ENCODE results near the gene ZRANB2. TPM values are rescaled to one million over a fixed set of nuclear protein-coding genes. Genes with fewer than 3 reads are reported as not detected.
A peak's percentile ranks its signal among the peaks of the same experiment; 100 is the strongest.

ZRANB2 gene
- total and polyA plus RNA-seq, 2 donors (not counting 1 experiment from before 2014, with no cell fraction given): 46.9 to 160 TPM

- Histone ChIP-seq H3K27ac (ENCODE audit: low read length in 2 of 2) (no peak overlapping the region), H3K9ac (ENCODE audit: low read length) (no peak overlapping the region), H3K4me2 (replicated peaks; ENCODE audit: low read depth, low read length, poor library complexity, severe bottlenecking) (no peak overlapping the region), H3K9me3 (ENCODE audit: control extremely low read depth in 1 of 3, control insufficient read depth in 2 of 3, insufficient read depth in 1 of 3, low read length in 2 of 3) (no peaks in the 10 kb centered on the region), H3K27me3 (replicated peaks in 1 of 4; ENCODE audit: control extremely low read depth in 1 of 4, control insufficient read depth in 3 of 4, insufficient read depth in 4 of 4, low read length in 3 of 4) (peaks cover 0 to 3% (median 1%) of the 10 kb centered on the region in 4 experiments), H3K4me1 (ENCODE audit: control insufficient read depth in 2 of 2, insufficient read depth in 2 of 2, low read length in 2 of 2) (no peaks in the 10 kb centered on the region), H3K4me3 (ENCODE audit: control extremely low read depth in 1 of 5, extremely low read depth in 1 of 5, insufficient read depth in 1 of 5, low read depth in 2 of 5, low read length in 4 of 5) (no peak overlapping the region), H3K79me2 (ENCODE audit: control insufficient read depth, insufficient read depth, low read length) (no peaks in the 10 kb centered on the region), H3K36me3 (replicated peaks in 1 of 2; ENCODE audit: control extremely low read depth in 1 of 2, control insufficient read depth in 1 of 2, extremely low read depth in 1 of 2, insufficient read depth in 2 of 2, low read length in 1 of 2) (peaks cover 0 to 9% of the 10 kb centered on the region in 2 experiments), H2AFZ (ENCODE audit: insufficient read depth, low read depth, low read length, poor library complexity, severe bottlenecking) (no peak overlapping the region), H4K20me1 (ENCODE audit: control insufficient read depth, insufficient read depth, low read length, poor library complexity, severe bottlenecking) (no peaks in the 10 kb centered on the region)
- intact Hi-C loops (cut with micrococcal nuclease): no loop called here
- Mint-ChIP-seq H3K4me1 (no peaks in the 10 kb centered on the region), H3K4me3 (no peak overlapping the region), H3K27me3 (peaks cover 9% of the 10 kb centered on the region), H3K9me3 (ENCODE audit: insufficient read depth) (no peaks in the 10 kb centered on the region), H3K27ac (no peak overlapping the region)
- ChIA-PET CTCF (no interaction called here), POLR2A (no interaction called here)
- ATAC-seq (ENCODE audit: low read depth) (no peak), DNase-seq (no peak)
- no peak for TF ChIP-seq EZH2 (IDR thresholded peaks at IDR 0.05; ENCODE audit: borderline replicate concordance, insufficient read depth, low read depth, low read length, poor library complexity, severe bottlenecking)
- no peak for TF ChIP-seq CTCF (IDR thresholded peaks at IDR 0.05)
- WGBS (ENCODE audit: insufficient coverage): 89% methylated on average over 15 of the region's 15 CpGs
These were observed 26.5 kb downstream of the ZRANB2 start for GRCh38 chr1:71054281-71054731.

DNA sequence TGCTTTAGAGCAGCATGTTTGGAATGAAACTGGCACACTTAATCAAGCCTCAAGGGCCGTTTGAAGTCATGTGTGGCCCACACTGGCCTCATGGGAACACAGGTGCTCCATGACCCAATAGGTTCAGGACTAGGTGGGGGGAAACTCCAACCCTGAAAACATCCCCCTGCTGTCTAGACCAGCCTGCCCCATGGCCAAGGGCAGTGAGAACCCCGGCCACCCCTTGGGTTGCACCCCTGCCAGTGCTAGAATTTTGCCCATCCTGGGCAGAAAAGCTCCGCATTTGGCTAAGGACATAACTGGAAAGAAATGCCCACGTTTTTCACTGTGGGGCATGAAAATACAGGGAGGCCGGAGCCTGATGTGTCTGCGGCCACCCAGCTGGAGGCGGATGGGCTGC is 27.1 kb downstream of the ZRANB2 start:
- H3K4me3 Mint-ChIP-seq: no peak overlapping the region
- ChIA-PET POLR2A (no interaction called here), CTCF (interaction anchor here (1.5 kb wide), 1 partner anchor 27 kb away, joined by 3 read pairs; the partner anchor contains the start of gene ZRANB2)
- Histone ChIP-seq H3K4me2 (replicated peaks; ENCODE audit: low read depth, low read length, poor library complexity, severe bottlenecking) (no peak overlapping the region), H3K27ac (ENCODE audit: low read length in 2 of 2) (no peak overlapping the region), H3K9me3 (ENCODE audit: control extremely low read depth in 1 of 3, control insufficient read depth in 2 of 3, insufficient read depth in 1 of 3, low read length in 2 of 3) (no peaks in the 10 kb centered on the region), H4K20me1 (ENCODE audit: control insufficient read depth, insufficient read depth, low read length, poor library complexity, severe bottlenecking) (no peaks in the 10 kb centered on the region), H2AFZ (ENCODE audit: insufficient read depth, low read depth, low read length, poor library complexity, severe bottlenecking) (no peak overlapping the region), H3K4me1 (ENCODE audit: control insufficient read depth in 2 of 2, insufficient read depth in 2 of 2, low read length in 2 of 2) (no peaks in the 10 kb centered on the region), H3K27me3 (replicated peaks in 1 of 4; ENCODE audit: control extremely low read depth in 1 of 4, control insufficient read depth in 3 of 4, insufficient read depth in 4 of 4, low read length in 3 of 4) (peaks cover 0 to 8% (median 3%) of the 10 kb centered on the region in 4 experiments), H3K4me3 (ENCODE audit: control extremely low read depth in 1 of 5, extremely low read depth in 1 of 5, insufficient read depth in 1 of 5, low read depth in 2 of 5, low read length in 4 of 5) (no peak overlapping the region), H3K9ac (ENCODE audit: low read length) (no peak overlapping the region), H3K79me2 (ENCODE audit: control insufficient read depth, insufficient read depth, low read length) (no peaks in the 10 kb centered on the region), H3K36me3 (replicated peaks in 1 of 2; ENCODE audit: control extremely low read depth in 1 of 2, control insufficient read depth in 1 of 2, extremely low read depth in 1 of 2, insufficient read depth in 2 of 2, low read length in 1 of 2) (peaks cover 0 to 5% of the 10 kb centered on the region in 2 experiments)
- H3K4me1 Mint-ChIP-seq: no peaks in the 10 kb centered on the region
- no peak for TF ChIP-seq CTCF (IDR thresholded peaks at IDR 0.05)
- no peak for TF ChIP-seq EZH2 (IDR thresholded peaks at IDR 0.05; ENCODE audit: borderline replicate concordance, insufficient read depth, low read depth, low read length, poor library complexity, severe bottlenecking)
- H3K9me3 Mint-ChIP-seq (ENCODE audit: insufficient read depth): no peaks in the 10 kb centered on the region
- ATAC-seq (ENCODE audit: low read depth): peak; percentile 10
- 78% methylated on average over 6 of the region's 7 CpGs for WGBS (ENCODE audit: insufficient coverage)
- peaks cover 11% of the 10 kb centered on the region for H3K27me3 Mint-ChIP-seq
- DNase-seq: no peak
- H3K27ac Mint-ChIP-seq: no peak overlapping the region
- intact Hi-C loops (cut with micrococcal nuclease): no loop called here

Data from B cell (primary cell).